Fibroblast of villous mesenchyme (primary cell): ENCODE measurements around the gene CLEC16A. TPM values are rescaled to one million over a fixed set of nuclear protein-coding genes. Genes with fewer than 3 reads are reported as not detected.

Experiments
- DNase-seq: peaks from one replicate; pipeline ENCODE4 v3.0.0-alpha.2; 2010; ENCODE audit warnings: low read depth
- H3K4me3 ChIP-seq: 2 replicates; pipeline ENCODE4 v1.5.1; 2011; ENCODE audit warnings: low read depth, mild to moderate bottlenecking, low read length
- total RNA-seq: library from RNA; depleted of rRNA; stranded (reverse); fragments of >200 nt; gene quantifications from 2 replicates; pipeline ENCODE4 v1.2.3, GENCODE V29; 2012
- TF ChIP-seq, protein P1 (sequence below): IDR thresholded peaks from 2 replicates; pipeline ENCODE4 v1.5.1; 2012; ENCODE audit warnings: low read depth, mild to moderate bottlenecking, low read length; ENCODE audit not compliant: insufficient read depth

CLEC16A gene
- total RNA-seq, 1 donor: 32.4 TPM

DNA sequence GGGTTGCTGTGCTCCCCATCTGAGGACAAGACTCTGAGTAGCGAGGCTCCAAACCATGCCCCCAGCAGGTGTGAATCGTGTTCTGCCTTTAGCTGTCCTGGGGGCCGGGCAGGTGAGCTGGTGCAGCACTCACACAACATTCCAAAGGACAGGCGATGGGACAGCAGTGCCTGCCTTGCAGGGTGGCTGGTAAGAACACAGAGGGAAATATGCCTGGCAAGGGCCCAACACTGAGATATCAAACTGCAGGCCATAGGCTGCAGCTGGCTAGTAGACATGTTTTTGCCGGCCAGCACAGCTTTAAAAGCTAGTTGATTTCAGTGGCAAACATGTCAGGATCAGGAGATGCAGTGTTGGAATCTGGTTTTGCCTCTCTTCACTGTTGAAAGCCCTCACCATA is 23.6 kb downstream of the CLEC16A start:
- H3K4me3 ChIP-seq: no peak overlapping the region
- no peak for DNase-seq
- TF ChIP-seq, protein P1, sequence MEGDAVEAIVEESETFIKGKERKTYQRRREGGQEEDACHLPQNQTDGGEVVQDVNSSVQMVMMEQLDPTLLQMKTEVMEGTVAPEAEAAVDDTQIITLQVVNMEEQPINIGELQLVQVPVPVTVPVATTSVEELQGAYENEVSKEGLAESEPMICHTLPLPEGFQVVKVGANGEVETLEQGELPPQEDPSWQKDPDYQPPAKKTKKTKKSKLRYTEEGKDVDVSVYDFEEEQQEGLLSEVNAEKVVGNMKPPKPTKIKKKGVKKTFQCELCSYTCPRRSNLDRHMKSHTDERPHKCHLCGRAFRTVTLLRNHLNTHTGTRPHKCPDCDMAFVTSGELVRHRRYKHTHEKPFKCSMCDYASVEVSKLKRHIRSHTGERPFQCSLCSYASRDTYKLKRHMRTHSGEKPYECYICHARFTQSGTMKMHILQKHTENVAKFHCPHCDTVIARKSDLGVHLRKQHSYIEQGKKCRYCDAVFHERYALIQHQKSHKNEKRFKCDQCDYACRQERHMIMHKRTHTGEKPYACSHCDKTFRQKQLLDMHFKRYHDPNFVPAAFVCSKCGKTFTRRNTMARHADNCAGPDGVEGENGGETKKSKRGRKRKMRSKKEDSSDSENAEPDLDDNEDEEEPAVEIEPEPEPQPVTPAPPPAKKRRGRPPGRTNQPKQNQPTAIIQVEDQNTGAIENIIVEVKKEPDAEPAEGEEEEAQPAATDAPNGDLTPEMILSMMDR: no peak

- H3K4me3 ChIP-seq: no peak overlapping the region
- TF ChIP-seq, protein P1: no peak
- DNase-seq: no peak
Observed at GRCh38 chr16:10968498-10968897, 24.1 kb downstream of the CLEC16A start.

DNA sequence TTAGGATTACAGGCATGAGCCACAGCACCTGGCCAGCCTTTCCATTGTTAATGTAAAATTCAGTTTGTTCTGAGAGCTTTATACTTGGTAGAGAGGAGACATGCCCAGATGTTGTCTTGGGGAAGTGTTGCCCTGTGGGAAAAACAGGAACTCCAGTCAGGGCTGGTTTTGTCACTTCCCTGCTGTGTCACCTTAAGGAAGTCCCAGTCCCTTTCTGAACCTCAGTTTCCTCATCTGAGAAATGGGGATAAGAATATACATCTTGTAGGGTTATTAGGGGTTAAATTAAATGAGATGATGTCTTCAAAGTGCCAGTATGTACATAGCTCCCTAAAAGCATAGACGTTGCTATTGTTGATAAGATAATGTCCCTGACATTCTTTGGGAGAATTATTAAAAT is 25.3 kb downstream of the CLEC16A start:
- no peak for DNase-seq
- TF ChIP-seq, protein P1: no peak
- no peak overlapping the region for H3K4me3 ChIP-seq

GRCh38 chr16:10970065-10970464 is 25.7 kb downstream of the CLEC16A start:
- H3K4me3 ChIP-seq: no peak overlapping the region
- DNase-seq: no peak
- TF ChIP-seq, protein P1: no peak

- TF ChIP-seq, protein P1: peak; percentile 69
- H3K4me3 ChIP-seq: no peak overlapping the region
- peak; percentile 94 for DNase-seq
Observed at GRCh38 chr16:10971560-10971961, 27.2 kb downstream of the CLEC16A start.

DNA sequence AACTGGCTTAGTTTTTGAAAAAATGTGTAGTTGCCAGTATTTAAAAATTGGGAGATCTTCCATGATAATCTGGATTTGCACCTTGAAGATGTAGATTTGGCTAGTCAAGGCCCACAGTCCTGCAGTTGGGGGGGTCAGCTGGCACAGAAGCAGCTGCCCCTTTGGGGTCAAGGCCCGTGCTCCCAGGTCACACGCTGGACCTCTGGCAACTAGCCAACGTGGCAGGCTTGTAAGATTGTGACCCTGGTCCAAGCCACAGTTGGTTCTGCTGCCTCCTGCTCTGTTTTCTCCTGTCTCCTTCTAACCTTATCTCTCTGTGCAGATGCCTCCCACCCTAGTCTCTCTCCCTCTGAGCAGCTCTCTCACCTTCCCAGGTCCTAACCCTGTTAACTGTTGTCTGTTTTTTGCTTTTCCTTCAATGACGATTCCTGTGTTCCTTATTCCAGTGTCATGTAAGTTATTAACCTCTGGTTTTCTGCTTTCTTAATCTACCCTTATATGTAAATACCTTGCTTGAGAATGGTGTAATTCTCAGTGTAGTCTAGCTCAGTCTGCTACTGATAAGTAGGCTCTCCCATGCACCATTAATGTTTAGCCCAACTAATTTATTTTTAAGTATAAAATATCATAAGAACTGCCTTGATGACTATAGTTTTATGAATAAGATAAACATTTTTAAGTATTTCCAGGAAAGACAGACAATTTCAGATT is 27.9 kb downstream of the CLEC16A start:
- H3K4me3 ChIP-seq: no peak overlapping the region
- no peak for DNase-seq
- TF ChIP-seq, protein P1: no peak
